Activated CD4-positive, alpha-beta T cell treated with anti-CD3 and anti-CD28 coated beads for 1 hour (primary cell): ENCODE data around the gene APOC3.
"Not testable (repeated sequence)": the region's sequence is repeated elsewhere in the genome, so short reads cannot be mapped to it uniquely, and the experiment has no call there.

Source experiments
- DNase-seq: peaks from one replicate; pipeline ENCODE4 v3.0.0-alpha.2; 2020

Gene APOC3

GRCh38 chr11:116832350-116833290 is 2.9 kb downstream of the APOC3 start:
- no peak for DNase-seq

- DNase-seq: no peak
Observed at GRCh38 chr11:116833491-116833815, 3.7 kb downstream of the APOC3 start.

GRCh38 chr11:116833816-116834534 is 4.3 kb downstream of the APOC3 start:
- DNase-seq: no peak

GRCh38 chr11:116834535-116835041 is 4.9 kb downstream of the APOC3 start:
- not testable (repeated sequence) for DNase-seq

- DNase-seq: no peak
Observed at GRCh38 chr11:116835042-116835772, 5.5 kb downstream of the APOC3 start.

GRCh38 chr11:116835791-116836631 is 6.3 kb downstream of the APOC3 start:
- peak; percentile 68 for DNase-seq

GRCh38 chr11:116836632-116836991 is 6.9 kb downstream of the APOC3 start:
- DNase-seq: no peak

GRCh38 chr11:116837231-116838091 is 7.8 kb downstream of the APOC3 start, which contains the start of gene APOA1:
Gene APOA1, minus strand, starts transcription at chr11:116837622. Its CDS starts 235 bp downstream, at chr11:116837387.
- DNase-seq: no peak

GRCh38 chr11:116838321-116839084 is 8.8 kb downstream of the APOC3 start:
- DNase-seq: no peak

GRCh38 chr11:116840224-116840745 is 10.6 kb downstream of the APOC3 start:
- DNase-seq: no peak

- no peak for DNase-seq
Observed at GRCh38 chr11:116840746-116841296, 11.1 kb downstream of the APOC3 start.

GRCh38 chr11:116842117-116842516 is 12.4 kb downstream of the APOC3 start:
- DNase-seq: no peak

- DNase-seq: no peak
Observed at GRCh38 chr11:116842909-116843308, 13.2 kb downstream of the APOC3 start.

- DNase-seq: no peak
Observed at GRCh38 chr11:116843661-116844060, 14.0 kb downstream of the APOC3 start.

GRCh38 chr11:116844722-116845121 is 15.0 kb downstream of the APOC3 start:
- DNase-seq: no peak

- DNase-seq: no peak
Observed at GRCh38 chr11:116847612-116848011, 17.9 kb downstream of the APOC3 start.

GRCh38 chr11:116849060-116849459 is 19.4 kb downstream of the APOC3 start:
- no peak for DNase-seq

GRCh38 chr11:116849486-116849885 is 19.8 kb downstream of the APOC3 start:
- no peak for DNase-seq

- DNase-seq: no peak
Observed at GRCh38 chr11:116851626-116852025, 21.9 kb downstream of the APOC3 start.
